Measurements from ENCODE around the gene KPNB1.
"Not testable (repeated sequence)": the region's sequence is repeated elsewhere in the genome, so short reads cannot be mapped to it uniquely, and the experiment has no call there.

The KPNB1 gene

GRCh38 chr17:47674499-47674898, 24.8 kb downstream of the KPNB1 start:
- TF ChIP-seq JUND (IDR thresholded peaks at IDR 0.05; ENCODE audit: low read depth), result no peak
- in situ Hi-C loops (cut with HindIII; ENCODE audit: low pct_unique_long_range_greater_than_20kb, low sequenced_read_pairs), result no loop called here
- no peak for DNase-seq (ENCODE audit: low read depth in 1 of 2, low spot score in 1 of 2)

GRCh38 chr17:47675380-47676198, 25.9 kb downstream of the KPNB1 start:
- TF ChIP-seq JUND (IDR thresholded peaks at IDR 0.05; ENCODE audit: low read depth), result no peak
- DNase-seq (ENCODE audit: low read depth in 1 of 2, low spot score in 1 of 2), result no peak
- in situ Hi-C loops (cut with HindIII; ENCODE audit: low pct_unique_long_range_greater_than_20kb, low sequenced_read_pairs), result no loop called here

GRCh38 chr17:47676199-47676472, 26.4 kb downstream of the KPNB1 start:
- in situ Hi-C loops (cut with HindIII; ENCODE audit: low pct_unique_long_range_greater_than_20kb, low sequenced_read_pairs), result no loop called here
- no peak for TF ChIP-seq JUND (IDR thresholded peaks at IDR 0.05; ENCODE audit: low read depth)

DNA sequence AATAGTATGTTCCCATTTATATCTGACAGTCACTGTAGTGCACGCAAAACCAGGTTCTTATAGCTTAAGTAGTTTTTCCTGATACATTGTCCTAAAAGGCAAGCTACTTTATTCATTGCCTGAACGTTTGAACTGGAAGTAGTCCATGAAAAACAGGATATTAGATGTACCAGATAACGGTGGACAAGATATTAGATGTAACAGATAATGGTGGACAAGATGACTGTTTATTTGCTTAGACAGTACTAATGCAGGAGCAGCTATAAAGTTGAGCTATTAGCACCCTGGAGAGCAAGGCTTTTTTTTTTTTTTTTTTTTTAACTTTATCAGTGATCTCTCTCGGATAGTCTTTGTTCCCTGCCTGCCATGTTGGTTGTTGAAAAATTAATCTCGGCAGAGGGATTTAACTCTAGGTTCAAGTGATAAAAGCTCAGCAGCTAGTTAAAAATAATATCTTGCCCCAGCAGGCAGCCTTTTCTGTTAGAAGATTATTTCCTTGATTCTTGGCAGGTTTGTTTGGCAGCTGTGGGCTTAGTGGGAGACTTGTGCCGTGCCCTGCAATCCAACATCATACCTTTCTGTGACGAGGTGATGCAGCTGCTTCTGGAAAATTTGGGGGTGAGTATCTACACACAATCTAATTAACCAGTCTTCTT, 26.9 kb downstream of the KPNB1 start:
- no peak for DNase-seq (ENCODE audit: low read depth in 1 of 2, low spot score in 1 of 2)
- in situ Hi-C loops (cut with HindIII; ENCODE audit: low pct_unique_long_range_greater_than_20kb, low sequenced_read_pairs), result no loop called here
- TF ChIP-seq JUND (IDR thresholded peaks at IDR 0.05; ENCODE audit: low read depth), result no peak

More at GRCh38 chr17:47676199-47676472, 26.4 kb downstream of the KPNB1 start:
- DNase-seq (ENCODE audit: low read depth in 1 of 2, low spot score in 1 of 2), result no peak

GRCh38 chr17:47678196-47678595, 28.5 kb downstream of the KPNB1 start:
- no peak for TF ChIP-seq JUND (IDR thresholded peaks at IDR 0.05; ENCODE audit: low read depth)
- in situ Hi-C loops (cut with HindIII; ENCODE audit: low pct_unique_long_range_greater_than_20kb, low sequenced_read_pairs), result no loop called here
- no peak for DNase-seq (ENCODE audit: low read depth in 1 of 2, low spot score in 1 of 2)

GRCh38 chr17:47682138-47682537, 32.4 kb downstream of the KPNB1 start:
- in situ Hi-C loops (cut with HindIII; ENCODE audit: low pct_unique_long_range_greater_than_20kb, low sequenced_read_pairs), result no loop called here
- no peak for DNase-seq (ENCODE audit: low read depth in 1 of 2, low spot score in 1 of 2)
- TF ChIP-seq JUND (IDR thresholded peaks at IDR 0.05; ENCODE audit: low read depth), result no peak

GRCh38 chr17:47682727-47683126, 33.0 kb downstream of the KPNB1 start:
- DNase-seq (ENCODE audit: low read depth in 1 of 2, low spot score in 1 of 2); in situ Hi-C loops (cut with HindIII; ENCODE audit: low pct_unique_long_range_greater_than_20kb, low sequenced_read_pairs): not testable (repeated sequence)

DNA sequence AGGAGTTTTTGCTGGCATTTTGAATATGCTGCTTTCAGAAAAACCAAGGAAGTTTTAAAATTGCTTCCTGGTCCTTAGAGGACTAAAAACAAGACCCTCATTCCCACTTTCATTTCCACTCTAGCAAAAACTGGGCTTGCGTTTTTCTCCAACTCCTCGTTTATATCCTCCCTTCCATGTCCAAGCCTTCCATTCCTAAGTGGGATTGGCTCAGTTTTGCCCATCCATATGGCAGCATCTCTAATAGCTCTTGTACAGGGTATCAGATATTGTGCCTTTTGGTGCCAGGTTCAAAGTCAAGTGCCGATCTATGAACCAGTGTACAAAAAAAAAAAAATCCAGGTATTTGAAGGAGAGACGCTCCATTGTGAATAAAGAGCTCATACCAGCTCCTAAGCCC, 34.3 kb downstream of the KPNB1 start:
- in situ Hi-C loops (cut with HindIII; ENCODE audit: low pct_unique_long_range_greater_than_20kb, low sequenced_read_pairs), result no loop called here
- TF ChIP-seq JUND (IDR thresholded peaks at IDR 0.05; ENCODE audit: low read depth), result no peak
- no peak for DNase-seq (ENCODE audit: low read depth in 1 of 2, low spot score in 1 of 2)

GRCh38 chr17:47684535-47685193, 34.9 kb downstream of the KPNB1 start:
- no peak for DNase-seq (ENCODE audit: low read depth in 1 of 2, low spot score in 1 of 2)
- in situ Hi-C loops (cut with HindIII; ENCODE audit: low pct_unique_long_range_greater_than_20kb, low sequenced_read_pairs), result no loop called here

DNA sequence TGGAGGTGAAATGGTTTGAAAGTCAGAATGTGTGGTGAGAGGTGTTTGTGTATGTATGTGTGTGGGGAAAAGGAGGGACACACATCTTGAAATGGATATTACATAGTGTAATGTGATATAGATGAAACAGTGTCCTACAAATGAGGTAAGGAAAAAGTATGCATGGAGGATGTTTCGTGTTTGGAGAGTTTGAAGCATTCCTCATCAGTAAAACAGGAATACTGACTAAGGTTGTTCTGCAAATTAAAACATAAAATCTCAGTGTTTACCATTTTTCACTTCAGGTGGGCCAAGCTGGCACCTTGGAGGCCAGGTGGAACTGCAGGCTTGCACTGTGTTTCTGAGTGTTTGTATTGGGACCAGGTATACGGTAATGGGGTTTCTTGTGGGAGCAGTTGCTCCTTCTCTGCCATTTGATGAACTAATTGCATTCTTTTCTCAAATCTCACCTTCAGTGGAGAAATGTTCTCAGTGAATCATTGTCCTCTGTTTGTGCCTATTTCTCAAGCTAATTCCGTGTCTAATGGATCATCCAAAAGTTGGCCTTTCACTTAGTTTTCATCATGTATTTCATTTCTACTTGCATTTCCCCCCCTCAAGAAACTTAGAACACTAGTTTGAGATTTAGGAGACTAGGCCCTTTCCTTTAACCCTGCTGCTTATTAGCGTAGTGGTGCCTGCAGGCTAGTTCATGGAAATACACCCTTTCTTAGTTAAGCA, 36.0 kb downstream of the KPNB1 start:
- in situ Hi-C loops (cut with HindIII; ENCODE audit: low pct_unique_long_range_greater_than_20kb, low sequenced_read_pairs), result no loop called here
- DNase-seq (ENCODE audit: low read depth in 1 of 2, low spot score in 1 of 2), result no peak
- TF ChIP-seq JUND (IDR thresholded peaks at IDR 0.05; ENCODE audit: low read depth), result no peak

More at GRCh38 chr17:47684535-47685193, 34.9 kb downstream of the KPNB1 start:
- no peak for TF ChIP-seq JUND (IDR thresholded peaks at IDR 0.05; ENCODE audit: low read depth)

- in situ Hi-C loops (cut with HindIII; ENCODE audit: low pct_unique_long_range_greater_than_20kb, low sequenced_read_pairs), result no loop called here
- DNase-seq (ENCODE audit: low read depth in 1 of 2, low spot score in 1 of 2), result no peak
- no peak for TF ChIP-seq JUND (IDR thresholded peaks at IDR 0.05; ENCODE audit: low read depth)
Measured at GRCh38 chr17:47686276-47686635, 36.5 kb downstream of the KPNB1 start.

GRCh38 chr17:47686664-47687327, 37.1 kb downstream of the KPNB1 start:
- TF ChIP-seq JUND (IDR thresholded peaks at IDR 0.05; ENCODE audit: low read depth), result no peak
- DNase-seq (ENCODE audit: low read depth in 1 of 2, low spot score in 1 of 2), result no peak
- in situ Hi-C loops (cut with HindIII; ENCODE audit: low pct_unique_long_range_greater_than_20kb, low sequenced_read_pairs), result no loop called here

Measured in T47D (cell line).